Measurements from ENCODE around the gene ALKBH2. TPM values are rescaled to one million over a fixed set of nuclear protein-coding genes. Genes with fewer than 3 reads are reported as not detected.

The ALKBH2 gene
- total RNA-seq, 3 donors from 2014 or later = 5.8 to 10.1 (median 7.5) TPM

DNA sequence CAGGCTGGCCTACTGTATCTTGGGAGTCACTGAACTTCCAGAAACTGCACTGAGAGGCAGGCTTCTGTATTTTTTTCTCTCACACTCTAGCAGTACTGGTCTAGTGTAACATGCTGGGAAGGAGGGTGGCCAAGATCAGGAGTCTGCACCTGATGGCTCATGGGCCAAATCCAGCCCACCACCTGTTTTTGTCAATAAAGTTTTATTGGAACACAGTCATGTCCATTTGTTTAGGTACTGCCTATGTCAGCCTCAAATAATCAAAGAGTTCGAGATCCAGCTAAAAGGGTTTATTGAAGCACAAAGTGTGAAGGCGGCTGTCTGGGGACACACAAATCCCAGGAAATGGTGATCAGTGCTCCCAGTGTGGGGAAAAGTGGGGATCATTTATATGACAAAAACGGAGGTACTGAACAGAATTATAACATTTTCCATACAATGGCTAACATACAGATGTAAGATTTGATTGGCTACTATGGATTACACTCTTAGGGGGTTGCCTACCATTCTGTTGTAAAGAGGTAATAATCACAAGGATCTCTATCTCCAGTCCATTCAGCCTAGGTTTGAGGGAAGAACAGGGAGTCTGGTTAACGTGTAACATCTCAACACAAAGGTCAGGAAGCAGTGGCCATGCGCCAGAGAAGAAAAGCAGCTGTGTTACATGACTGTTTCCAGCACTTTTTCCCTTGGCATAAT lies 28.0 kb downstream of the ALKBH2 start:
- no peaks in the 10 kb centered on the region for H3K9me3 ChIP-seq
- H3K36me3 ChIP-seq (ENCODE audit: low read depth) = peaks cover 4% of the 10 kb centered on the region
- intact Hi-C loops (cut with DNase I, micrococcal nuclease) = no loop called here
- TF ChIP-seq, protein P1, sequence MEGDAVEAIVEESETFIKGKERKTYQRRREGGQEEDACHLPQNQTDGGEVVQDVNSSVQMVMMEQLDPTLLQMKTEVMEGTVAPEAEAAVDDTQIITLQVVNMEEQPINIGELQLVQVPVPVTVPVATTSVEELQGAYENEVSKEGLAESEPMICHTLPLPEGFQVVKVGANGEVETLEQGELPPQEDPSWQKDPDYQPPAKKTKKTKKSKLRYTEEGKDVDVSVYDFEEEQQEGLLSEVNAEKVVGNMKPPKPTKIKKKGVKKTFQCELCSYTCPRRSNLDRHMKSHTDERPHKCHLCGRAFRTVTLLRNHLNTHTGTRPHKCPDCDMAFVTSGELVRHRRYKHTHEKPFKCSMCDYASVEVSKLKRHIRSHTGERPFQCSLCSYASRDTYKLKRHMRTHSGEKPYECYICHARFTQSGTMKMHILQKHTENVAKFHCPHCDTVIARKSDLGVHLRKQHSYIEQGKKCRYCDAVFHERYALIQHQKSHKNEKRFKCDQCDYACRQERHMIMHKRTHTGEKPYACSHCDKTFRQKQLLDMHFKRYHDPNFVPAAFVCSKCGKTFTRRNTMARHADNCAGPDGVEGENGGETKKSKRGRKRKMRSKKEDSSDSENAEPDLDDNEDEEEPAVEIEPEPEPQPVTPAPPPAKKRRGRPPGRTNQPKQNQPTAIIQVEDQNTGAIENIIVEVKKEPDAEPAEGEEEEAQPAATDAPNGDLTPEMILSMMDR (IDR thresholded peaks at IDR 0.05) = no peak
- H3K4me3 ChIP-seq = no peak overlapping the region
- ATAC-seq (peak; percentile 54), DNase-seq (peak in 2 of 3 donors; percentile 66 to 84)
- peaks cover 15% of the 10 kb centered on the region for H3K4me1 ChIP-seq (ENCODE audit: low read depth)

DNA sequence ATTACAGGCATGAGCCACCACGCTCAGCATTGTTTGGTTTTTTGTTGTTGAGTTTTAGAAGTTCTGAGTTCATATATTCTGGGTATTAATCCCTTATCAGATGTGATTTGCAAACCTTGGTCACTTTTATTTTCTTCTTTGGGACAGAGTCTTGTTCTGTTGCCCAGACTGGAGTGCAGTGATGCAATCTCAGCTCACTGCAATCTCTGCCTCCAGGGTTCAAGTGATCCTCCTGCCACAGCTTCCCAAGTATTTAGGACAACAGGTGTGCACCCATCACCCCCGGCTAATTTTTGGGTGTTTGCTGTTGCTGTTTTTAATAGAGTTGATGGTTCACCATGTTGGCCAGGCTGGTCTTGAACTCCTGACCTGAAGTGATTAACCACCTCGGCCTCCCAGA lies 29.1 kb downstream of the ALKBH2 start:
- H3K4me3 ChIP-seq = no peak overlapping the region
- H3K36me3 ChIP-seq (ENCODE audit: low read depth) = peaks cover under 1% of the 10 kb centered on the region
- intact Hi-C loops (cut with DNase I, micrococcal nuclease) = no loop called here
- TF ChIP-seq, protein P1 (IDR thresholded peaks at IDR 0.05) = no peak
- ATAC-seq (no peak), DNase-seq (no peak)
- peaks cover 15% of the 10 kb centered on the region for H3K4me1 ChIP-seq (ENCODE audit: low read depth)
- no peaks in the 10 kb centered on the region for H3K9me3 ChIP-seq

DNA sequence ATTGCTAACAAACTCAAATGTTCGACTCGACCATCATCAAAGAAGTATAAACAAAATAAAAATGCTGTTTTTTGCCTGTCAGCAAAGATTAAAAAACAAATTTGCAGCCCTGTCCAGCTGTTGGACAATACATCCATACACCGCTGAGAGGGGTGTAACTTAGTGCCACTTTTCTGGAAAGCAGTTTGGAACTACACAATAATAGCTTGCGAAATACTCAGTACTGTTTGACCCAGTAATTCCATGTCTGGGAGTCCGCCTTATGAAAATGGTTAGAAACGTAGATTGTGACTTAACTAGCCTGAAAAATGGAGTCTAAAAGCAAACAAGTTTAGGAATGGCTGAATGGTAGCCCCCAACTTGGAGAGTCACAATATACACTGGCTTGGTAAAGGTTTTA lies 34.5 kb downstream of the ALKBH2 start:
- H3K9me3 ChIP-seq = no peaks in the 10 kb centered on the region
- intact Hi-C loops (cut with DNase I, micrococcal nuclease) = no loop called here
- H3K4me1 ChIP-seq (ENCODE audit: low read depth) = peaks cover 13% of the 10 kb centered on the region
- no peaks in the 10 kb centered on the region for H3K36me3 ChIP-seq (ENCODE audit: low read depth)
- no peak overlapping the region for H3K4me3 ChIP-seq
- ATAC-seq (no peak), DNase-seq (no peak)
- TF ChIP-seq, protein P1 (IDR thresholded peaks at IDR 0.05) = no peak

DNA sequence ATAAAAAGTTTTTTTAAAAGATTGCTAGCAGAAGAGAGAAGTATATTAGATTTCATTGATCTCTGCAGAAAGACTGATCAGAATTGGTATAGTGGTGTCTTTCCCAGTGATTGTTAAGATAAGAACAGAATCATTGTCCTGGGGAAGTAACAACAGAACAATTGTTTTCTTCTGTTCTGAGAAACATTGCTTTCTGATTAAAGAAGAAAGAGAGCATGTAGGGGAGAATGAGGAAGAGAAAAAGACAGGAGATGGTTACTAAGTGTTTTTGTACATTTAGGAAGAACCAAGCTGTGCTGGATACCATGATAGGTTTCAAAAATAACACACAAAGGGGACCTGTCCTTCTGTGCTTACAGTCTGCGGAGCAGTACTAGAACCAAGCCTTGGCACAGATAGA lies 35.9 kb downstream of the ALKBH2 start:
- Histone ChIP-seq H3K36me3 (ENCODE audit: low read depth) (no peaks in the 10 kb centered on the region), H3K4me1 (ENCODE audit: low read depth) (peaks cover 17% of the 10 kb centered on the region), H3K4me3 (no peak overlapping the region), H3K9me3 (no peaks in the 10 kb centered on the region)
- DNase-seq (no peak), ATAC-seq (no peak)
- intact Hi-C loops (cut with DNase I, micrococcal nuclease) = no loop called here
- TF ChIP-seq, protein P1 (IDR thresholded peaks at IDR 0.05) = no peak

DNA sequence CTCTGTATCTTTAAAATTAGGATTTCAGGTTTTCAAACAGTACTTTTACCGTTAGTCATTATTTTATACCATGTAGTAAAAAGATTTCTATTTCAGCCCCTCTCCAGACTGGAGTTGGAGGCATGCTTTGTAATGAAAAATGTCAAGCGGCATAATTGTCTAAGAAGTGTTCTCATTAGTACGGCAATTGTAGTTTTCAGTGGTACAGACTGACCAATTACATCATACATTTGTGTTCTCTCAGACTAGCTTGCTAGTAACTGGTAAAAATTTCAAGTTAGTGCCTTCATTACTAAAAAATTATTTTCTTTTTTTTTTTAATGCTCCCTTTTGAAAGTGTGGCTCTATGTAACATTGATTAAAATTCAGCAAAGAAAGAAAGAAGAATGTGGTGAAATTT lies 36.4 kb downstream of the ALKBH2 start:
- intact Hi-C loops (cut with DNase I, micrococcal nuclease) = no loop called here
- TF ChIP-seq, protein P1 (IDR thresholded peaks at IDR 0.05) = no peak
- H3K36me3 ChIP-seq (ENCODE audit: low read depth) = no peaks in the 10 kb centered on the region
- no peaks in the 10 kb centered on the region for H3K9me3 ChIP-seq
- no peak for ATAC-seq
- H3K4me3 ChIP-seq = no peak overlapping the region
- no peak for DNase-seq
- H3K4me1 ChIP-seq (ENCODE audit: low read depth) = peaks cover 17% of the 10 kb centered on the region
